ENCODE measurements around the gene RNF5. TPM values are rescaled to one million over a fixed set of nuclear protein-coding genes. Genes with fewer than 3 reads are reported as not detected.
"Not testable (repeated sequence)": the region's sequence is repeated elsewhere in the genome, so short reads cannot be mapped to it uniquely, and the experiment has no call there.

The RNF5 gene
- total RNA-seq, 1 experiment from 2014 or later = 67.6 TPM

DNA sequence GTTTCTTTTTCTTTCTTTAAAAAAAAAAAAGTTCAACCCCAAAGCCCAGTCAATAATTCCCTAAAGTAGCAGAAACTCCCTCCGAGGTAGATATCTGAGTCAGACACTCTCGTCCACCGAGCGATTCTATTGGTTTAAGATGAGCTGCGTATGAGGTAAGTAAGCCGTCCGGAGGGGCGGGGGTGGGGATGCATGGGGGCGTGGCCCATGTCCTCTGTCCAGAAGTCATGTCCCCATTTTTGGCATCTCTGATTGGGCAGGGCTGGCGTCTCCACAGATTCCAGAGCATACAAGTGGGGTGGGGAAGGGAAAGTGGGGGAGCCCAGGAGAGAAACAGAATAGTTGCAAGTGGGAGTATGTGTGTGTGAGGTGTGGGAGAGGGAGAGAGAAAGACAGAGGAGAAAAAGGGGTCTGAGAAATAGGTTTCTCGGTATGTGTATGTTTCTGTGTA lies 7.5 kb downstream of the RNF5 start:
- not testable (repeated sequence) for H3K27me3 ChIP-seq (replicated peaks); H3K4me3 ChIP-seq; H3K9me3 ChIP-seq (replicated peaks); H3K27ac ChIP-seq
- peak; percentile 60 to 86 for DNase-seq (ENCODE audit: low read depth in 1 of 2, low spot score in 2 of 2)
- peaks cover 62% of the 10 kb centered on the region for H3K36me3 ChIP-seq
- peaks cover 23% of the 10 kb centered on the region for H3K4me1 ChIP-seq (replicated peaks)

DNA sequence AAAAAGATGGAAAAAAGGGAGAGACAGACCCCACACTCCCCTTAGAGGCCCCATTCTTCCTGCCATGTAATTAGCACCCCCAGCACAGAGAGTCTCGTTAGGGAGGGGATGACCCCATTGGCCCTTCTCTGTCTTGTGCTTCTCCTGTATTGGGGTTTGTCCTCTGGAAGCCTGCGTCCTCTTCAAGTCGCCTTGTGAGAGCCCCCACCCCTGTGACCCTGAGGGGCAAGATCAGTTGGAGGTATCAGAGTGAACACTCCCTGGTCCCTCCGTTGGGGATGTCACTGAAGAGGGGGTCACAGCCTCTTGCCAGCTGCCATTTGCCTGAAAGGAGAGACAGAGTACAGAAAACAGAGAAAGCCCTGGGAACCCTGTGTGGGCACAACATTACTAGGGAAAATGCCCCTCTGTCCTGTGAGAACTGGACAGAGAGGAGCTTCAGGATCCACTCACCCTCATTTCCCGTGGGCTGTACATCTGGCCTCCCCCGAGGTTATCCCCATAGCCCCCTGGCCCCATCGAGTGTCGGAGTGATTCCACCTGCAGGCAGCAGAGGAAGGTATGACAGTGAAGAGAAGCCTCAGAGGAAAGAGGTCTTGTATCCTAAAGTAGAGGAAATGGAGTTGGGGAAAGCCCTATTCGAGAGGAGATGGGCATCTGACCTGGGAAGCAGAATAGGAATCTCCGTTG lies 8.1 kb downstream of the RNF5 start:
- not testable (repeated sequence) for H3K4me3 ChIP-seq; H3K27ac ChIP-seq; H3K27me3 ChIP-seq (replicated peaks); DNase-seq (ENCODE audit: low read depth in 1 of 2, low spot score in 2 of 2); H3K9me3 ChIP-seq (replicated peaks)
- Histone ChIP-seq H3K36me3 (peaks cover 56% of the 10 kb centered on the region), H3K4me1 (replicated peaks) (peaks cover 26% of the 10 kb centered on the region)

DNA sequence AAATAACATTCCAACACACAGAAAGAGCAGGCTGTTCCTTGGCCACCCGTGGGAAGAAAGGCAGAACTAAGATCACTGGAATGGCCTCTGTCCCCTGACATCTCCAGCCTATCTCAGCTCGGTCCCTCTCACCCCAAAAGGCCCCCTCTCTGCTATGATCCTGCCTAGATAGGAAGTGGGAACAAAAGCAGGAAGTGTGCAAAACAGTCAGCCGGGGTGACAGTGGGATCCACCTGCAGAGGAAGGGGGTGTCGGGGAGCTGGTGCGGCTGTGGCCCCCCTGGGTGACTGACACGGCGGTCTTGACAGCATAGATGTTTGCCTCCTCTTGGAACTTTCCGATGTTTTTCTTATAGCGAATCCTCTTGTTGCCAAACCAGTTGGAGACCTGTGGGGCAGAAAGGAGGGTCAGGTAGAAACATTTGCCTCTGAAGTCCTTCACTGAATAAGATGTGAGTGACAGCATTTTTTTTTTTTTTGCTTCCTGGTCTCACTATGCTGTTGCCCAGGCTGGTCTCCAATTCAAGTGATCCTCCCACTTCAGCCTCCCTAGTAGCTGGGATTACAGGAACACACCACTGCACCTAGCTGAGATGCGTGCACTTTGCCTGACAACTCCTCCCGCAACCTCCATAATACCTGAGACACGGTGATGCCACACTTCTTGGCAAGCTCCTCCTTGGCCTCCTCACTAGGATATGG lies 9.0 kb downstream of the RNF5 start:
- no peaks in the 10 kb centered on the region for H3K9me3 ChIP-seq (replicated peaks)
- no peak for DNase-seq (ENCODE audit: low read depth in 1 of 2, low spot score in 2 of 2)
- no peak overlapping the region for H3K4me3 ChIP-seq
- no peak overlapping the region for H3K27ac ChIP-seq
- no peaks in the 10 kb centered on the region for H3K27me3 ChIP-seq (replicated peaks)
- H3K36me3 ChIP-seq = peaks cover 49% of the 10 kb centered on the region
- peaks cover 31% of the 10 kb centered on the region for H3K4me1 ChIP-seq (replicated peaks)

DNA sequence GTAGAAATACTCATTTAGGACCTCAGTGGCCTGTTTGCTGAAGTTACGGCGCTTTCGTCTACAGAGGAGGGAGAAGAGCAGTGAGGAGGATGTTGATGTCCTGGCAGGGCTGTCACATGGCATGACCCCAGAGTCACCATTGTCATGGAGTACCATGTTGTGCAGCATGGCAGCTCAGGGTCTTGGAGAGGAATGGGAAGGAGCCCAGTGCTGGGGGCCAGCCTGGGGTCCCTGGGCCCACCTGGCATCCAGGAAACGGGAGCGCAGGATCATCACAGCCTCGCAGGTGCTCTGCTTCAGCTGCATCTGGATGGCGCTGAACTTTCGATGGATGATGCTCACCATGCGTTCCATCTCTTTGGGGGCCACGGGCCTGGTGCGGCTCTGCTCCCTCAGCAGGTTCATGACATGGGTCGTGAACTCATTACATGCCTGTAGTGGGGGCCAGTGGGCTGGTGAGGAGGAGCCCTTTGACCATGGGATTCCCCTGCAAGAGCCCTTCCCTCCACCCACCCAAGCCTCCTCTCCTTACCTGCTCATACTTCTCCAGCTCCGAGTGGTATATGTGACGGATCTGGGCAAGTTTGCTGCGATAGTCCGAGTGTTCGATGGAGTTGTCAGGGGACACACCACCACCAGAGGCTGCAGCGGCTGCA lies 9.6 kb downstream of the RNF5 start:
- Histone ChIP-seq H3K36me3 (peaks cover 43% of the 10 kb centered on the region), H3K4me1 (replicated peaks) (peaks cover 38% of the 10 kb centered on the region)
- not testable (repeated sequence) for DNase-seq (ENCODE audit: low read depth in 1 of 2, low spot score in 2 of 2); H3K27ac ChIP-seq; H3K4me3 ChIP-seq; H3K9me3 ChIP-seq (replicated peaks); H3K27me3 ChIP-seq (replicated peaks)

DNA sequence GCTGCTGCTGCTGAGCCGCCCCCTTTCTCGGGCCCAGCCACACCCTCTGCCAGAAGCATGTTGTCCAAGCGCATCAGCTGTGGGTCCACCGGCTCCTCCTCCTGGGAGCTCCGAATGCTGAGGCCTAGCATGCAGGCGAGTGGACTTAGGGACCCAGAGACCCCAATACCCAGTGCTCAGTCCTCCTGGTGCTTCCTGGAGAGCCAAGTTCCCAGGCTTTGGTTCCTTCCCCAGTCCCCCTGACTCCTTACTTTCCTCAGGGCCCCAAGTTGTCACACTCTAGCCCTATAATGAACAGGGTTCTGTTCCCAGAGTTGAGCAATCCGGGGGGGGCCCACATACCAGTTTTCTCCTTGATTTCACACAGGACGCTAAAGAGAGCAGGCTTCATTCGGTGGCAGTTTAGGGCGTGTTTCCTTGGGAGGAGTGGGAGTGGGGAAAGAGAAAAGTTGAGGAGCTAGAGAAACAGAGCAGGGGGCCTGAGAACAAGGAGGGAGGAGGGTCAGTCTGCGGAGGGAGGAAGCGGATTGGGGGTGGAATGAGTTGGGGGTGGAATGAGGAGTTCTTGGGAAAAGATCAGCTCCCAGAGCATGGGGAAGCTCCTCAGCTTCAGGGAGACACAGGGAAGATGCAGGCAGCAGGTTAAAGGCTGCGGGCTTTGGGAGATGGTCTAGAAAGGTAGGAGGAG lies 10.3 kb downstream of the RNF5 start:
- Histone ChIP-seq H3K27me3 (replicated peaks) (no peaks in the 10 kb centered on the region), H3K4me1 (replicated peaks) (peaks cover 41% of the 10 kb centered on the region), H3K4me3 (peak overlapping the region; percentile 50), H3K27ac (peak overlapping the region; percentile 68), H3K9me3 (replicated peaks) (no peaks in the 10 kb centered on the region), H3K36me3 (peaks cover 37% of the 10 kb centered on the region)
- no peak for DNase-seq (ENCODE audit: low read depth in 1 of 2, low spot score in 2 of 2)

DNA sequence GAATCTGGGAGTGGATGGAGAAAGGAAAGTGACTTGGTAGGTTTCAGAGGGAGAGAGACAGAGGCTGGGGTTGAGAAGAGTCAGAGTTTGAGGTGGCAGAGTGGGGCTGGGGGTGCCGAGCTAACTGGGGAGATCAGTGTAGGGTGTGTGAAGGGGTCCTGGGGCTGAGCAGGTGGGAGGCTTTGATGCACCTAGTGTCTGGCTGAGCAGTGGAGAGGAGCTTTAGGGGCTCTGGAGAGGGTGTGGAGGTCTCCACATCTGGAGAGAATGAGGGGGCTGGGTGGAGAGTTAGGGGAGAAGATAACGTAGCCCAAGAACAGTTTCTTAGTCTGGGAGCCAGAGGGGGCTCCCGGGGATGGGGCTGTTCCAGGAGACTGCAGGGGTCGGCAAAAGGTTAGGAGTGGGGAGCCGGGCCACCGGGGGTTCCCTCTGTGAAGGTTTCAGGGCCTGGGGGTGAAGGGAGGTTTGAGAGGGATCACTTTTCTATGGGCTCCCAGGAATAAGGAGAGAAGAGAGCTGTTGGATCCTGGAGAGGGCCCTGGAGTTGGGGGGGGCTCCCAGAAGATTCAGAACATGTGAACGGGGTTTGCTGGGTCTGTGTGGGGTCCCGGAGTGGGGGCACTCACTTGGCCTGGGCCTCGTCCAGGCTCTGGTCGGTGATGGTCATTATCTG lies 11.0 kb downstream of the RNF5 start:
- peaks cover 41% of the 10 kb centered on the region for H3K4me1 ChIP-seq (replicated peaks)
- H3K27me3 ChIP-seq (replicated peaks) = no peaks in the 10 kb centered on the region
- DNase-seq (ENCODE audit: low read depth in 1 of 2, low spot score in 2 of 2) = no peak
- peak overlapping the region; percentile 50 for H3K4me3 ChIP-seq
- peaks cover 30% of the 10 kb centered on the region for H3K36me3 ChIP-seq
- no peaks in the 10 kb centered on the region for H3K9me3 ChIP-seq (replicated peaks)
- peak overlapping the region; percentile 68 for H3K27ac ChIP-seq

- Histone ChIP-seq H3K4me1 (replicated peaks) (peaks cover 44% of the 10 kb centered on the region), H3K36me3 (peaks cover 28% of the 10 kb centered on the region), H3K9me3 (replicated peaks) (no peaks in the 10 kb centered on the region), H3K27me3 (replicated peaks) (no peaks in the 10 kb centered on the region), H3K4me3 (peak overlapping the region; percentile 50), H3K27ac (peak overlapping the region; percentile 68)
- DNase-seq (ENCODE audit: low read depth in 1 of 2, low spot score in 2 of 2) = no peak
These were observed 11.5 kb downstream of the RNF5 start for GRCh38 chr6:32189742-32190053.

GRCh38 chr6:32190054-32190851 lies 12.0 kb downstream of the RNF5 start, which contains the start of gene PBX2:
Gene PBX2, minus strand, starts transcription at chr6:32190202. Its CDS starts 287 bp downstream, at chr6:32189915.
- Histone ChIP-seq H3K27ac (peak within 1 kb of the TSS; percentile 68), H3K36me3 (peaks cover 28% of the 10 kb centered on the region), H3K4me1 (replicated peaks) (peaks cover 50% of the 10 kb centered on the region), H3K4me3 (peak within 1 kb of the TSS; percentile 50), H3K9me3 (replicated peaks) (no peaks in the 10 kb centered on the region), H3K27me3 (replicated peaks) (no peaks in the 10 kb centered on the region)
- DNase-seq (ENCODE audit: low read depth in 1 of 2, low spot score in 2 of 2) = peak; percentile 81 to 93

DNA sequence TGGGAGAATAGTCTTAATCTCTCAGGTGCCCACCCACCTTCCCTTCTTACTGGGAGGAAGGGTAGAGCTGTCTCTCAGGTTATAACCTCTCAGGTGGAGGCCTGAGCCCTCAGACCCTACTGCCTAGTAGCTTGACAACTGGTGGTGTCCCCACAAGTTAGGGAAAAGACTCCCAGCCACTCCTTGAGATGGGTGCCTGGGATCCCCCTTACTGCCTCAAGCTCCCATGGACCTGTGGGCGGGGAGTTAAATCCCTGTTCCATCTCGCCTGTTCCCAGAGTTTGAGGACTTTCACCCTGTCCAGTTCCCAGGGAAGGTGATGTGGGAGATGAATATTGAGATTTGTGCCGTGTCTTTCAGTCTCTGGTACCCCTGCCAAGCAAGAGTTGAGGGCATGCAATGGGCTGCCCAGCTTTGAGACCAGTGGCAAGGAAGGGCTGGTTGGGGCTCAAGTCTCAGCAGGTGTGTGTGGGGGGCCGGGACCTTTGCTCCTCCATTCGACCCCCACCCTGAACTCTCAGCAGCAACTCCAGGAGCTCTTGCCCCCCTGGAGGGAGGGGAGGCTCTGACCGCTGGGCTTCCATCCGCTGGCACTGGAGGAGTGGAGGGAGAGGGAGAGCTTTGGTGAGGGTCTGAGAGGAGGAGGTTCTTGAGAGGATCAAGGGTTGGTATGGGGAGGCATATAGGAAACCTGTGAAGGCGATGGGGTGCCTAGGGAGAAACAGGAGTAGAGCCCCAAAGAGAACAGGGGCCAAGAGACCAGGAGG lies 12.9 kb downstream of the RNF5 start:
- no peaks in the 10 kb centered on the region for H3K9me3 ChIP-seq (replicated peaks)
- DNase-seq (ENCODE audit: low read depth in 1 of 2, low spot score in 2 of 2) = no peak
- peaks cover 28% of the 10 kb centered on the region for H3K36me3 ChIP-seq
- no peak overlapping the region for H3K27ac ChIP-seq
- H3K4me1 ChIP-seq (replicated peaks) = peaks cover 52% of the 10 kb centered on the region
- H3K4me3 ChIP-seq = no peak overlapping the region
- no peaks in the 10 kb centered on the region for H3K27me3 ChIP-seq (replicated peaks)

DNA sequence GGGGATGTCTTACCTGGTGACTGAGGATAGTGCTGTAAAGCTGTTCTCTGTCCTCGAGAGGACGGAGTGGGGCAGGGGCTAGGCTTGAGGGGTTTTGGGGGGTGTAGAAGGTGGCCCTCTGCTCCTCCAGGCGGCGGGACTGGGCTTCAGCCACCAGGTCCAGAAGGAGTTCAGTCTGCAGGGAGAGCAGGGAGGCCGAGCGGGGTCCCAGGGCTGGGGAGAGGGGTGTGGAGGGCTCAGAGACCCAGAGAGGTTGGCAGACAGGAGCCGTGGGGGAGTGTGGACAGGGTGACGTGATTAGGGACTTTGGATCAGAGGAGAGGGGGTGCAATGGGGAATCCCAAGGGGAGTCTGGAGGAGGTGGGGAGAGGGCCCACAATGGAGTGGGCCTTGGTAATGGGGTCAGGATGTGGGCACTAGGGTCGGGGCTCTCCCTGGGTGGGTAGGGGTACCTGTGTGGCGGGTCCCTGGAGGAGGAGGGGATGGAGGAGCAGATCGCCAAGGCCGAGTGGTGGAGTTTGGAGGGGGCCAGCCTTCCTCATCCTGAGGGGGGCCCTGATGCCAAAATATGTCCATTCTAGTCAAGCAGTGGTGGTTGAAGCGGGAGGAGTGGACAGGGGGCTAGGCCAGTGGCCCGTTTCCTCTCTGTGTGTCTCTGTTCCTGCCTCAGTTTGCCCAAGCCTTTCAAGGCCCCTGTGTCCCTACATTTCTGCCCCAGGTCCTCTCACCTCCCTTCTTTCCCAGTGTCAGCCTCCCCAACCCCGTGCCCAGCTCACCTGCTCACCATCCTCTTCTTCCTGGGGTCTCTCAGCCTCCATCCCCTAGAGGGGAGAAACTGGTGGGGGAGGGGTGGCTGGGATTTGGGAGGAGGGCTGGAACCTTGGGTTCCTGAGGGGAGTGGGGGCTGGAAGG lies 13.7 kb downstream of the RNF5 start:
- H3K27ac ChIP-seq = peak overlapping the region; percentile 62

DNA sequence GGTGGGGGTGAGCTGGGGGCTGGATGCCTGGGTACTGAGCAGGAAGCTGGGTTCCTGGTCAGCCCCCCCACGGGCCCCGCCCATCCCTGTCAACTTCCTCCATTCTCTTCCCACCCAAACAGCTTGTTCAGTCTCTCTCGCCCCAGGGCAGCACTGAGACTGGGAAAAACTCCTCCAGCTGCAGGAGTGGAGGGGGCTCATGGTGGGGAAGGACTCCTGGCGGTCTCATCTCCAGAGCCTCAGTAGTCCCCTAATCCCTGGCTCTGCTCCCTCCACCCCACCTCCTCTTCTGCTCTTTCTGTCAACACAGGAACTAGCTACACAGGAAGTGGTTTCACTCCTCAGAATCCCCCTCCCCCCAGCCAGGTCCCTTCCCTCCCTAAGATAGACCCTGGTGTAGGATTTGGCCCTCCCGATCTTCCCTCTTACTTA lies 14.4 kb downstream of the RNF5 start, which contains the start of gene GPSM3:
GPSM3 (minus strand) TSS at position 36 of the 432 bp plus-strand sequence. CDS start 130 bp downstream, outside the sequence.
- Histone ChIP-seq H3K4me1 (replicated peaks) (peaks cover 65% of the 10 kb centered on the region), H3K9me3 (replicated peaks) (no peaks in the 10 kb centered on the region), H3K27ac (peak within 1 kb of the TSS; percentile 62), H3K4me3 (peak within 1 kb of the TSS; percentile 9; the same call in 1 of the 2 replicates), H3K36me3 (peaks cover 13% of the 10 kb centered on the region), H3K27me3 (replicated peaks) (no peaks in the 10 kb centered on the region)
- peak; percentile 68 to 75 for DNase-seq (ENCODE audit: low read depth in 1 of 2, low spot score in 2 of 2)

More for the DNA sequence above, 13.7 kb downstream of the RNF5 start:
- H3K4me1 ChIP-seq (replicated peaks) = peaks cover 60% of the 10 kb centered on the region
- peaks cover 19% of the 10 kb centered on the region for H3K36me3 ChIP-seq
- no peak overlapping the region for H3K4me3 ChIP-seq
- H3K27me3 ChIP-seq (replicated peaks) = no peaks in the 10 kb centered on the region
- no peaks in the 10 kb centered on the region for H3K9me3 ChIP-seq (replicated peaks)
- no peak for DNase-seq (ENCODE audit: low read depth in 1 of 2, low spot score in 2 of 2)

All from SJSA1 (cell line).